ENCODE data around the gene IQCH.

- TF ChIP-seq POLR2A (IDR thresholded peaks at IDR 0.05) (no peak), CTCF (IDR thresholded peaks at IDR 0.05) (no peak)
These were observed 53.5 kb downstream of the IQCH start for GRCh38 chr15:67307889-67308597.
